ENCODE results near the gene VPS13D. TPM values are rescaled to one million over a fixed set of nuclear protein-coding genes. Genes with fewer than 3 reads are reported as not detected.
A peak's percentile ranks its signal among the peaks of the same experiment; 100 is the strongest.

VPS13D gene
- total and polyA plus RNA-seq, 2 experiments from 2014 or later: 10.7 to 34.9 TPM

DNA sequence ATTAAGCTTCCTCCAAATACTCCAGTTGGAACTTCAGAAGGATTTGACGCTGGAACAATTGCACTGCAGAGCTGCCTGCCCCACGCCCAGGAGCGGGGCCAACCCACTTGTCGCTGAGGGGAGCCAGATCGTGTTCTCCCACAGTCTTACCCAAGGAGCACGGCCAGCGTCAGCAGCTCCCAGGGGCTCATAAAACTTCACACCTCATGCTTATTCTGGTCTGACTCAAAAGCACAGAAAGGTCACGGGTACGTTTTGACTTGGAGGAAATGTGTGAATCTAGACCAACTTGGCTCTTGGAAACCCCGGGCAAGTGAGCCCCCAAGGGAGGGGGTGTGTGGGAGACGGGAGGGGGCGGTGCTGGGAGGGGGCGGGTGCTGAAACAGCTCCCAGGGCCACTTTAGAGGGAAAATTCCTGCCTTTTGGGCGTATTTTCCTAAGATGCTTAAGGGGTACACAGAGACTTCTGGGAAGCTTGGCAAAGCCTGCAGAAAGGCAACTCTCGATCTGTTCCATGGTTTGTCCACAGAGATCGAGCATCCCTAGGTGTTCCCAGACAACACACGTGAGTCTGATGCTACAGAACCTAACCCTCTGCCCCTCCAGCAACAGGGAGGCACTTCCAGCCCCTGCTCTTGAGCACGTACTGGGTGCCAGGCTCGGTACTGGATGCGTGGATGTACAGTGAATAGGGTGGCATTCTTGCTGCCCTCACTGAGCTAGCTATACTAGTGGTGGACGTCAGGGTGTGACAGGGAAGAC is 289.3 kb downstream of the VPS13D start:
- H4K20me1 ChIP-seq (replicated peaks; ENCODE audit: insufficient read depth): no peaks in the 10 kb centered on the region
- peaks cover 10% of the 10 kb centered on the region for H3K27me3 Mint-ChIP-seq (ENCODE audit: insufficient read depth, low read depth, poor library complexity)
- no peaks in the 10 kb centered on the region for H3K4me1 ChIP-seq (ENCODE audit: insufficient read depth)
- no peak overlapping the region for H2AFZ ChIP-seq
- DNase-seq (ENCODE audit: low spot score) (no peak), ATAC-seq (peak; percentile 70)
- no peak overlapping the region for H3K4me3 ChIP-seq
- H3K4me3 Mint-ChIP-seq: no peak overlapping the region
- H3K9me3 Mint-ChIP-seq: no peaks in the 10 kb centered on the region
- H3F3A ChIP-seq (replicated peaks; ENCODE audit: low read depth): no peaks in the 10 kb centered on the region
- H3K4me1 Mint-ChIP-seq: no peaks in the 10 kb centered on the region
- no peaks in the 10 kb centered on the region for H3K36me3 Mint-ChIP-seq (ENCODE audit: low read depth)
- H3K27me3 ChIP-seq (ENCODE audit: insufficient read depth): no peaks in the 10 kb centered on the region
- no peaks in the 10 kb centered on the region for H3K79me2 ChIP-seq (replicated peaks; ENCODE audit: insufficient read depth)
- no peak overlapping the region for H3K4me2 ChIP-seq
- TF ChIP-seq, protein P1, sequence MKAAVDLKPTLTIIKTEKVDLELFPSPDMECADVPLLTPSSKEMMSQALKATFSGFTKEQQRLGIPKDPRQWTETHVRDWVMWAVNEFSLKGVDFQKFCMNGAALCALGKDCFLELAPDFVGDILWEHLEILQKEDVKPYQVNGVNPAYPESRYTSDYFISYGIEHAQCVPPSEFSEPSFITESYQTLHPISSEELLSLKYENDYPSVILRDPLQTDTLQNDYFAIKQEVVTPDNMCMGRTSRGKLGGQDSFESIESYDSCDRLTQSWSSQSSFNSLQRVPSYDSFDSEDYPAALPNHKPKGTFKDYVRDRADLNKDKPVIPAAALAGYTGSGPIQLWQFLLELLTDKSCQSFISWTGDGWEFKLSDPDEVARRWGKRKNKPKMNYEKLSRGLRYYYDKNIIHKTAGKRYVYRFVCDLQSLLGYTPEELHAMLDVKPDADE (IDR thresholded peaks at IDR 0.05): no peak
- TF ChIP-seq CREB1 (CRISPR knock-in tag; IDR thresholded peaks at IDR 0.05; ENCODE audit: low read depth) (no peak), POLR2AphosphoS5 (IDR thresholded peaks at IDR 0.05; ENCODE audit: low read depth) (no peak)
- no peaks in the 10 kb centered on the region for H3K9me2 ChIP-seq (ENCODE audit: insufficient read depth)
- H3K27ac ChIP-seq (ENCODE audit: low read depth): no peak overlapping the region
- no peak overlapping the region for H3K27ac Mint-ChIP-seq
- no peaks in the 10 kb centered on the region for H3K36me3 ChIP-seq (ENCODE audit: insufficient read depth)

DNA sequence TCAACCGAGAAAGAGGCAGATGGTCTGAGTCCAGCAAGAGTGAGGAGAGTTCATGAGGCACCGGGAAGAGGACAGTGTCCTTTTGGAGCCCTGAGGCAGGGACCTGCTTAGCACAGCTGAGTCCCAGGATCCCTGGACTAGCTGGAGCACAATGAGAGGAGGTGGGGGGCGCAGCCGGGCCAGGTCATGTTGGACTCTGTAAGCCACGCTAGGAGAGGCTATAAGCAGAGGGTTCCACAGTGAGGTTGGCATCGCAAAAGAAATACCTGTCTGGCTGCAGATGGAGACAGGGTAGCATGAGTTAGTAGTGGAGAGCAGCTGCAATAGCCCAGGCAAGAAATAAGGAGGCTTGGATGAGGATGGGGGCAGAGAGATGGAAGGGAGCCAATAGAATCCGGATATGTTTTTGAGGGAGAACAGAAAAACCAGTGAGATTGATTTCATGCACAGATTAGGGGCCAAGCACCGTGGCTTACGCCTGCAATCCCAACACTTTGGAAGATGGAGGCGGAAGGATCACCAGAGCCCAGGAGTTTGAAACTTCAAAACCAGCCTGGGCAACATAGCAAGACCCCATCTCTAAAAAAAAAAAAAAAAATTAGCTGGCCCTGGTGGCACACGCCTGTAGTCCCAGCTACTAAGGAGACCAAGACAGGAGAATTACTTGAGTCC is 290.0 kb downstream of the VPS13D start:
- Histone ChIP-seq H3K27ac (ENCODE audit: low read depth) (no peak overlapping the region), H3K4me1 (ENCODE audit: insufficient read depth) (no peaks in the 10 kb centered on the region), H3K4me3 (no peak overlapping the region), H3K4me2 (no peak overlapping the region), H2AFZ (no peak overlapping the region), H3F3A (replicated peaks; ENCODE audit: low read depth) (no peaks in the 10 kb centered on the region), H3K36me3 (ENCODE audit: insufficient read depth) (no peaks in the 10 kb centered on the region), H3K79me2 (replicated peaks; ENCODE audit: insufficient read depth) (no peaks in the 10 kb centered on the region), H4K20me1 (replicated peaks; ENCODE audit: insufficient read depth) (no peaks in the 10 kb centered on the region), H3K9me2 (ENCODE audit: insufficient read depth) (no peaks in the 10 kb centered on the region), H3K27me3 (ENCODE audit: insufficient read depth) (no peaks in the 10 kb centered on the region)
- no peak overlapping the region for H3K4me3 Mint-ChIP-seq
- ATAC-seq: no peak
- H3K36me3 Mint-ChIP-seq (ENCODE audit: low read depth): no peaks in the 10 kb centered on the region
- H3K27ac Mint-ChIP-seq: no peak overlapping the region
- H3K27me3 Mint-ChIP-seq (ENCODE audit: insufficient read depth, low read depth, poor library complexity): peaks cover 10% of the 10 kb centered on the region
- no peak for DNase-seq (ENCODE audit: low spot score)
- H3K4me1 Mint-ChIP-seq: no peaks in the 10 kb centered on the region
- H3K9me3 Mint-ChIP-seq: no peaks in the 10 kb centered on the region
- TF ChIP-seq EZH2phosphoT487 (IDR thresholded peaks at IDR 0.05; ENCODE audit: unreplicated experiment) (no peak), EZH2 (IDR thresholded peaks at IDR 0.05; ENCODE audit: low read depth, unreplicated experiment) (no peak), NANOG (IDR thresholded peaks at IDR 0.05; ENCODE audit: borderline replicate concordance) (no peak), ZNF331 (CRISPR knock-in tag; IDR thresholded peaks at IDR 0.05; ENCODE audit: low read depth) (no peak), CREB1 (CRISPR knock-in tag; IDR thresholded peaks at IDR 0.05; ENCODE audit: low read depth) (no peak)
- TF ChIP-seq, protein P2, sequence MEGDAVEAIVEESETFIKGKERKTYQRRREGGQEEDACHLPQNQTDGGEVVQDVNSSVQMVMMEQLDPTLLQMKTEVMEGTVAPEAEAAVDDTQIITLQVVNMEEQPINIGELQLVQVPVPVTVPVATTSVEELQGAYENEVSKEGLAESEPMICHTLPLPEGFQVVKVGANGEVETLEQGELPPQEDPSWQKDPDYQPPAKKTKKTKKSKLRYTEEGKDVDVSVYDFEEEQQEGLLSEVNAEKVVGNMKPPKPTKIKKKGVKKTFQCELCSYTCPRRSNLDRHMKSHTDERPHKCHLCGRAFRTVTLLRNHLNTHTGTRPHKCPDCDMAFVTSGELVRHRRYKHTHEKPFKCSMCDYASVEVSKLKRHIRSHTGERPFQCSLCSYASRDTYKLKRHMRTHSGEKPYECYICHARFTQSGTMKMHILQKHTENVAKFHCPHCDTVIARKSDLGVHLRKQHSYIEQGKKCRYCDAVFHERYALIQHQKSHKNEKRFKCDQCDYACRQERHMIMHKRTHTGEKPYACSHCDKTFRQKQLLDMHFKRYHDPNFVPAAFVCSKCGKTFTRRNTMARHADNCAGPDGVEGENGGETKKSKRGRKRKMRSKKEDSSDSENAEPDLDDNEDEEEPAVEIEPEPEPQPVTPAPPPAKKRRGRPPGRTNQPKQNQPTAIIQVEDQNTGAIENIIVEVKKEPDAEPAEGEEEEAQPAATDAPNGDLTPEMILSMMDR (conservative IDR thresholded peaks at IDR 0.05; ENCODE audit: low read depth in 2 of 2): no peak
- TF ChIP-seq, protein P3, sequence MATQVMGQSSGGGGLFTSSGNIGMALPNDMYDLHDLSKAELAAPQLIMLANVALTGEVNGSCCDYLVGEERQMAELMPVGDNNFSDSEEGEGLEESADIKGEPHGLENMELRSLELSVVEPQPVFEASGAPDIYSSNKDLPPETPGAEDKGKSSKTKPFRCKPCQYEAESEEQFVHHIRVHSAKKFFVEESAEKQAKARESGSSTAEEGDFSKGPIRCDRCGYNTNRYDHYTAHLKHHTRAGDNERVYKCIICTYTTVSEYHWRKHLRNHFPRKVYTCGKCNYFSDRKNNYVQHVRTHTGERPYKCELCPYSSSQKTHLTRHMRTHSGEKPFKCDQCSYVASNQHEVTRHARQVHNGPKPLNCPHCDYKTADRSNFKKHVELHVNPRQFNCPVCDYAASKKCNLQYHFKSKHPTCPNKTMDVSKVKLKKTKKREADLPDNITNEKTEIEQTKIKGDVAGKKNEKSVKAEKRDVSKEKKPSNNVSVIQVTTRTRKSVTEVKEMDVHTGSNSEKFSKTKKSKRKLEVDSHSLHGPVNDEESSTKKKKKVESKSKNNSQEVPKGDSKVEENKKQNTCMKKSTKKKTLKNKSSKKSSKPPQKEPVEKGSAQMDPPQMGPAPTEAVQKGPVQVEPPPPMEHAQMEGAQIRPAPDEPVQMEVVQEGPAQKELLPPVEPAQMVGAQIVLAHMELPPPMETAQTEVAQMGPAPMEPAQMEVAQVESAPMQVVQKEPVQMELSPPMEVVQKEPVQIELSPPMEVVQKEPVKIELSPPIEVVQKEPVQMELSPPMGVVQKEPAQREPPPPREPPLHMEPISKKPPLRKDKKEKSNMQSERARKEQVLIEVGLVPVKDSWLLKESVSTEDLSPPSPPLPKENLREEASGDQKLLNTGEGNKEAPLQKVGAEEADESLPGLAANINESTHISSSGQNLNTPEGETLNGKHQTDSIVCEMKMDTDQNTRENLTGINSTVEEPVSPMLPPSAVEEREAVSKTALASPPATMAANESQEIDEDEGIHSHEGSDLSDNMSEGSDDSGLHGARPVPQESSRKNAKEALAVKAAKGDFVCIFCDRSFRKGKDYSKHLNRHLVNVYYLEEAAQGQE (IDR thresholded peaks at IDR 0.05; ENCODE audit: unreplicated experiment): no peak
- TF ChIP-seq, protein P1 (IDR thresholded peaks at IDR 0.05): no peak

All from GM23338 (cell line).